GM19372 (cell line): ENCODE measurements around the gene APOBEC3H.

Source experiments
- ATAC-seq: cut with Tn5 transposase; IDR thresholded peaks from one replicate; pipeline ENCODE4 v1.9.1; 2021; ENCODE audit warnings: mild to moderate bottlenecking, low read depth, moderate library complexity; ENCODE audit not compliant: unreplicated experiment

Gene APOBEC3H

DNA sequence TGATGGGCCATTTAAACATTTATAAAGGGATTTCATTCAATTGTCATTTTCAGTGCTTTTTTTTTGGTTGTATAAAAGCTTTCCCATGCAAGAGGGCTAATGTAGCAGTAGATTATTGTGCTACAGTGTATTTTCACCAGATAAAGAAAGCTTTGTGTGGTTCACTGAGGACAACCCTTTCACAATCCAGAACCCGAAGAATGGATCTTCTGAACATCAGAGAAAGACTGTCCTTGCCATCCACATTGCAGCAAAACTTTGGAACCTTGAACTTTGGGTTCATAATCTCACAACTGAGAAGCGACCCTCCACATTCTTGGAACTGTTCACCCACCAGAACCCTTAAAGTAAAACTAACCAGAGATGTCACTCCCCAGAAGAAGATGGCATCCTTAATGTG lies 9.3 kb downstream of the APOBEC3H start:
- ATAC-seq: no peak

- ATAC-seq: no peak
These were observed 11.4 kb downstream of the APOBEC3H start for GRCh38 chr22:39108487-39108886.

DNA sequence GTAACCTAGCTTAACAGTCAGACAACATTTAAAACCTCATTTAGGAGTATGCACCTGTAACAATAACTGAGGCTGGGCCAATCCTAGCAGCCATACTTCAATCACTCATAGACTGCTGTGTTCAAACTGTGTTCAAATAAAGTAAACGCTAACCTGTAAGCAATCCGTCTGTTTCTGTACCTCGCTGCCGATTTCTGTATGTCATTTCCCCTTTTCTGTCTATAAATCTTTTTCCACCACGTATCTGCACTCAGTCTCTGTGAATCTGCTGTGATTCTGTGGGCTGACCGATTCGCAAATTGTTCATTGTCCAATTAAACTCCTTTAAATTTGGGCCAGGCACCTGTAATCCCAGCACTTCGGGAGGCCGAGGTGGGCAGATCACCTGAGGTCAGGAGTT lies 12.3 kb downstream of the APOBEC3H start:
- ATAC-seq: no peak

- ATAC-seq: no peak
These were observed 13.9 kb downstream of the APOBEC3H start for GRCh38 chr22:39110631-39111561.

DNA sequence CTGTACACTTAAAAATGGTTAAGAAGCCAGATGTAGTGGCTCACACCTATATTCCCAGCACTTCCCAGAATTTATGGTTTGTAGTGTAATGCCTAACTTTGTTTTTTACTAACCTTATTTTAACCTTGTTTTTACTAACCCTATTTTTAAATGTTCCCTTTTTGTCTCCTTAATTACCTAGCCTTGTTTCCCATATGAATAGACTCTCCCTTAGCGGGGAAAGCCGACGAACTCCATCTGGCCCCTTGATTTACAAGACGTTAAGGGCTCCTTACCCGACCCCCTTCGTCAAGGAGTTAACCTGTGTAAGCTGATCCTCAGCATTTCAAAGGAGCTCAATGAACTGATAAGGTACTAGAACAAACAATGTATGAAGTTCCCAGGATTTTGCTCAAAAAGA lies 17.1 kb downstream of the APOBEC3H start:
- ATAC-seq: no peak

- no peak for ATAC-seq
These were observed 18.5 kb downstream of the APOBEC3H start for GRCh38 chr22:39115570-39115969.

DNA sequence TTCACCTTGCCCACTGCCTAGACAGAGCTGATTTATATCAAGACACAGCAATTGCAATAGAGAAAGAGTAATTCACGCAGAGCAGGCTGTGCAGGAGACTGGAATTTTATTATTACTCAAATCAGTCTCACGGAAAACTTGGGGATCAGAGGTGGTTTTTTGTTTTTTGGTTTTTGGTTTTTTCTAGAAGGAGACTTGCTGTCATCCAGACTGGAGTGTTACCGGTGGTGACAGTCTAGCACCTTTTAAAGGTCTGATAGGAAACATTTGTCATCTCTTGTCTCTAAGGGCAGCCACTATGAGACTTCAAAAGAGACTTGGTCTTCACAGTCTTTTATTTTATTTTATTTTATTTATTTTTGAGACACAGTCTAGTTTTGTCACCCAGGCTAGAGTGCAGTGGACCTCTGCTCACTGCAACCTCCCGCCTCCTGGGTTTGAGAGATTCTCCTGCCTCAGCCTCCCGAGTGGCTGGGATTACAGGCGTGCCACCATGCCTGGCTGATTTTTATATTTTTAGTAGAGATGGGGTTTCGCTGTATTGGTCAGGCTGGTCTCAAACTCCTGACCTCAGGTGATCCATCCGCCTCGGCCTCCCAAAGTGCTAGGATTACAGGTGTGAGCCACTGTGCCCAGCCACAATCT lies 19.1 kb downstream of the APOBEC3H start:
- no peak for ATAC-seq

GRCh38 chr22:39117585-39118191 lies 20.6 kb downstream of the APOBEC3H start:
- no peak for ATAC-seq

DNA sequence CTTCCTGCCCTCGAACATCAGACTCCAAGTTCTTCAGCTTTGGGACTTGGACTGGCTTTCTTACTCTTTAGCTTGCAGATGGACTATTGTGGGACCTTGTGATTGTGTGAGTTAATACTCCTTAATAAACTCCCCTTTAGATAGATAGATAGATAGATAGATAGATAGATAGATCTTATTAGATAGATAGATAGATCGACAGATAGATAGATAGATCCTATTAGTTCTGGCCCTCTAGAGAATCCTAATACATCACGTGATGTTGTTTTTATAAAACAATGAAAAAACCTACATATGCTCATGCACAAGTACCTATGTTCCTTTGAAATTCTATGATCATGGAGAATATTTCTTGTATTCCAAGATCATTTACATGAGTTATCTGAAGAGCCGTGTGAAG lies 23.9 kb downstream of the APOBEC3H start:
- ATAC-seq: no peak

DNA sequence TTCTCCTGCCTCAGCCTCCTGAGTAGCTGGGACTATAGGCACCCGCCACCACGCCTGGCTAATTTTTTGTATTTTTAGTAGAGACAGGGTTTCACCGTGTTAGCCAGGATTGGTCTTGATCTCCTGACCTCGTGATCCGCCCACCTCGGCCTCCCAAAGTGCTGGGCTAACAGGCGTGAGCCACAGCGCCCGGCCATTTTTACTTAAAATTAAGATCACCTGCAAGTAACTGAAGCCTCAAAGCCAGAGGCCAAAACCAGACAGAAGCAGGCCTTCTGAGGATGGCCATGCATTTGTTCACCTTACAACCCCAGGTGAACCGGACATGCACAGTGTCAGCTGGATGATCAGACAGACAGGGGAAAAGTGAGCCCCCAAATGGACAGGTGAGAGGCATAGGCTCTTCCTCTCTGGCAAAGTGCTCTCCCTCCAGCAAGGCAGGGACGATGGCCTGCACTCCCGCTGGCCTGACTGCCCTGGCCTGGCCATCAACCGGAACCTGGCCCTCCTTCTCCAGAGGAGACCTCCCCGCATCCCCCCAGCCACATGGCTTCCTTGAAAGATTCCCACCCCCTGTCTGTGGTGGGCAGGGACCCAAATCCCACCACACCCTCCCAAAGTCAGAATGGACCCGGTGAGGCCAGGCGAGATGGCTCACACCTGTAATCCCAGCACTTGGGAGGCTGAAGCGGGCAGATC lies 25.9 kb downstream of the APOBEC3H start:
- no peak for ATAC-seq

- ATAC-seq: no peak
These were observed 26.9 kb downstream of the APOBEC3H start for GRCh38 chr22:39123751-39124581.

DNA sequence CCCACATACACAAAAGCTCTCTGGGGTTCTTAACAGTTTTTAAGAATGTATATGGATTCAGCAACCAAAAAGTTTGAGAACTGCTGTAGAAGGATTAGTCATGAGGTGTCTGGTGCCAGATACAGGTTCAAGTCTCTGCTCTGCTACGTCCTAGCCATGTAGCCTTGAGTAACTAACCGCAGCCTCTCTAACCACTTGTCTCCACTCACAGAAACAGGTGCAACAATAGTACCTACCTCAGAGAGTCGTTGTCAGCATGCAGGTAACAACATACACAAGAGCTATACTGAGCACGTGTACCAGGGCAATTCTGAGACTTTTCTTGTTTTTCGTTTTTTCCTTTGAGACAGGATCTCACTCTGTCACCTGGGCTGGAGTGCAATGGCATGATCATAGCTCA lies 28.6 kb downstream of the APOBEC3H start:
- no peak for ATAC-seq

DNA sequence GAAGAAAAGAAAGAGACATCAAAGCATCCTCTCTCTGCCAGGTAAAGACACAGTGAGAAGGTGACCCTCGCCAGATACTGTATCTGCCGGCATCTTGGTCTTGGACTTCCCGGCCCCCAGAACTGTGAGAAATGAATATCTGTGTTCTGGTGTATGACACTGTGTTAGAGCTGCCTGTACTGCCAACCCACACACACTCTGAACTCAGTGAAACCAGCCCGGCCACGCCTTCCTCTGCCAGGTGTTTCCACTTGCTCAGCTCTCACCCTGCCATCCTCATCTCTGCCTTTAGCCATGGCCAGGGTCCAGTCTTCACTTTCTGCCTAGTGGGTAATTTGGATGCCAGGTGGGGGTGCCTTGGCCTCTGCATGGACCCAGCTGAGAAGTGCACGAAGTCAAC lies 31.5 kb downstream of the APOBEC3H start:
- ATAC-seq: no peak

GRCh38 chr22:39129081-39129480 lies 32.0 kb downstream of the APOBEC3H start:
- no peak for ATAC-seq

DNA sequence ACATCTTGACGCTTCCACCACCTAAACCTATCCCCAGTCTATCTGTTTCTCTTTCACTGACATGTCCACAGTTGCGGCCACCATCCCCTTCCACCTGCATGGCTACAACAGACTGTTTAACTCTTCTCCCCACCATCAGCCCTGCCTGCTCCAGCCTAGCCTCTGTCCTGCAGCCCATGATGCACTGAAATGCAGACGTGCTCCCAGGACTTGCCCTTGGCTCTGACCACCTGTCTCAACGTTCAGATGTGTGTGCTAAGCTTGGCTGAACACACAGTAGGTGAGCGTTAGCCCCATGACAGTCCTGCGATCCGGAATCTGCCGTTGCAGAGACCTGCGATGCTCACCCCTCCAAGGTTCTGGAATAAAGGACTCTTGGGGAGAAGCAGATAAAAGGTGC lies 32.7 kb downstream of the APOBEC3H start:
- ATAC-seq: no peak

DNA sequence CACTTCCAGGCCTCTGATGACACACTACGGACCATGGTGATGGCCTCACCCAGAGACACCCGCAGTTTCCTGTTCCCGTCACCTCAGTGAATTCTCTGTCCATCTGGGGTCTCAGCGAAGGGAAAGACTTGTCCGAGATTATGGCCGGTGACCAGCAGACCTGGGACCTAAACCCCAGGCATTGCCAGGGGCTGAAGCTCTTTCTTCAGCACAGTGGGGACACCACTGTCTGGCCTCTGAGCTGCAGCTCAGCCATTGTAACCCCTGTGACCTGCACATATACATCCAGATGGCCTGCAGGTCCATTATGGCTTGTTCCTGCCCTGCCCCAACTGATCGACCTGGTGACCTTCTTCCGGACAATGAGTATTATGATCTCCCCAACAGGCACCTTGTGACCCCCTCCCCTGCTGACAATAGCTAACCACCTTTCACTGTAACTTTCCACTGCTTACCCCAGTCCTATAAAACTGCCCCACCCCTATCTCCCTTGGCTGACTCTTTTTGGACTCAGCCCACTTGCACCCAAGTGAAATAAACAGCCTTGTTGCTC lies 33.2 kb downstream of the APOBEC3H start:
- ATAC-seq: no peak

DNA sequence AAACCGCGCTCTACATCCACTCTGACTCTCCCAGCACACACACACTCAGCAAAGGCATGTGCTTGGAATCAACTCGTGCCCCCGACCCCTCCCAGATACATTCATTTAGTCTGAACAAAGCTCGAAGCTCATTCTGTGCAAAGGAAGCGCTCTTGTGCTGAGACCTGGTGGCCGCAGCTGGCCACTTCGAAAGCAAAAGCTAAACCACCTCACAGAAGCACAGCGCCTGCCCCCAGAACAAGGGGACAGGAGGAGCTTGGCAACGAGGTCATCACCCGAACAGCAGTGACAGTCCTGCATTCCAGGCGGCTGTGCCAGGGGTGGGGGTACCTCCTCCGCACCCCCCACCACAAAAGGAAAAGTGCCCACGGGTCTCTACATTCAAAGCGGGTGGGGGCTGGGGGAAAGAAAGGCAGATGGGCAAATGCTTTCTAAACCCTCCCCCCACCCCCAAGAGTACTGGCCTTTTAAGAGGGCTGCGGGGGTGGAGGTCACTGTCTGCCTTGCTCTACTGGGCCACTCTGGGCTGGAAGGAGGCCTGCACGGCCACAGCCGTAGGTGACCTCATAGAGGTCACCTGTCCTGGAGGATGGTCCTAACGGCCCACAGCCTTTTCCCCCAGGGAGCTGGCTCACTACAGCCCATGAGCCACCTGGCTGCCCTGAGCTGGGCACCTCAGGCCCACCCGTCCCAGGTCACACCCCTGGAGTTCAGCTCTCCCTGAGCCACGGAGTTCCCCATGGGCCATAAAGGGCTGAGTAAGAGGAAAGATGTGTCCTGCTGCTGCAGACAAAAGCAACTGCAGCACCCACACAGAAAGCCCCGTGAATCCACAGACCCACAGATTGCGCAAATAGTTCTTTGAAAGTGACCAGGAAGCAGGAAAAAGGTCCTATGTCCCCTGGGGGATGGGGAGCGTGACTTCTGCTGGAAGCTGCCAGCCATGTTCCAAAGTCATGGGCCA lies 34.1 kb downstream of the APOBEC3H start:
- ATAC-seq: no peak

GRCh38 chr22:39132281-39132680 lies 35.2 kb downstream of the APOBEC3H start:
- ATAC-seq: no peak
